Measurements from ENCODE around the gene INMT. TPM values are rescaled to one million over a fixed set of nuclear protein-coding genes. Genes with fewer than 3 reads are reported as not detected.

Gene INMT
- total and polyA plus RNA-seq, 2 donors = 0.94 to 2.5 TPM

DNA sequence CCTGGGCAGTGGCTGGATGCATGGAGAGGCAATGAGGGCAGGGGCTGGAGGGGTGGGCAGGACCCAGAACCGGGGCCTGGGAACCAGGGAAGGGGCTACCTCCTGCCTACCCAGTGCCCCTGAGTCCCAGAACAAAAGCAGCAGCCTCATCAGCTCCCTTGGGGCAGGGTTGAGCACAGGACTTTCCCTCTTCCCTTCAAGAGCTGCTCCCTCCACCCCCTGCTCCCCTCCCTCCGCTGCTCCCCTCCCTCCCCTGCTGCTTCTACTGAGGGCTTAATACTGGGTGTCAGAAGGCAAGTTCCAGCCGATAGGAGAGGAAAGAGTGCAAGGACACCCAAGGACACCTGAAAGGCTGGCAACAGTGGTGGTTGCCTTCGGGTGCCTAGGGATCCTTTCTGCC lies 28.2 kb upstream of the INMT start:
- Histone ChIP-seq H3K4me1 (ENCODE audit: control insufficient read depth in 2 of 2, insufficient read depth in 2 of 2, low read length in 2 of 2) (peaks cover 14 to 20% of the 10 kb centered on the region in 2 donors), H3K27ac (ENCODE audit: low read depth in 1 of 2, low read length in 1 of 2) (no peak overlapping the region), H3K27me3 (ENCODE audit: control insufficient read depth in 2 of 2, insufficient read depth in 1 of 2, low read length in 1 of 2) (no peaks in the 10 kb centered on the region), H3K4me3 (ENCODE audit: low read length in 2 of 2) (no peak overlapping the region), H3K9me3 (ENCODE audit: control insufficient read depth in 2 of 2, insufficient read depth in 1 of 2, low read length in 1 of 2) (peaks cover 0 to 7% of the 10 kb centered on the region in 2 donors), H3K36me3 (ENCODE audit: control insufficient read depth in 2 of 2, insufficient read depth in 2 of 2, low read length in 1 of 2) (no peaks in the 10 kb centered on the region)
- DNase-seq (ENCODE audit: low read depth in 6 of 9, low spot score in 9 of 9) = no peak
- 94% methylated on average over 4 of the region's 4 CpGs for WGBS

DNA sequence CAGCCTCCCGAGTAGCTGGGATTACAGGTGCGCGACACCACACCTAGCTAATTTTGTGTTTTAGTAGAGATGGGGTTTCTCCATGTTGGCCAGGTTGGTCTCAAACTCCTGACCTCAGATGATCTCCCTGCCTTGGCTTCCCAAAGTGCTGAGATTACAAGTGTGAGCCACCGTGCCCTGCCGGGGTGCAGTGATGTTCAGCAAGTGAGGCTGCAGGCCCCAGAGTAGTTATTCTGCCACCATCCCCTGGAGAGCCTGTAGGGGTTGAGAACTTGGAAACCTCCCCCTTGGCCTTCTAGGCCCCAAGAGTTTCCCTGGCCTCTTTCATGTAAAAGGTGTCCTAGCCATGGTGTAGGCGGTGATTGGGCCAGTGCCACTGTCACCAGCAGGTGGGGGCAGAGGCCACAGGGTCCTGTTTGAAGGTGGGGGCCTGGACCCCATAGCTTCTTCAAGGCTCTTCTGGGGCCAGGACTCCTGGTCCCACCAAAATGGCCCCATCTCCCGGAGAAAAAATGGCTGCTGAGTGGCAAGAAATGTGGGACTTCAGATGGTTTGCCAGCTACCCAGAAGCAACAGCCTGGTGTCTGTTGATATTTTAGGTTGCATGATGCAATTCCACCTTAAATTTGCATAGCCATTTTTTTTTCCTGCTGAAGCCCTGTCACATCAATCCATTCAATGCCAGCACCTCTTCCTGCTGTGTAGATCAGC lies 25.5 kb upstream of the INMT start:
- DNase-seq (ENCODE audit: low read depth in 6 of 9, low spot score in 9 of 9) = no peak
- 97% methylated on average over 7 of the region's 7 CpGs for WGBS
- Histone ChIP-seq H3K27ac (ENCODE audit: low read depth in 1 of 2, low read length in 1 of 2) (peak overlapping the region; percentile 11 to 52), H3K9me3 (ENCODE audit: control insufficient read depth in 2 of 2, insufficient read depth in 1 of 2, low read length in 1 of 2) (no peaks in the 10 kb centered on the region), H3K4me1 (ENCODE audit: control insufficient read depth in 2 of 2, insufficient read depth in 2 of 2, low read length in 2 of 2) (peaks cover 14 to 22% of the 10 kb centered on the region in 2 donors), H3K27me3 (ENCODE audit: control insufficient read depth in 2 of 2, insufficient read depth in 1 of 2, low read length in 1 of 2) (peaks cover 0 to 3% of the 10 kb centered on the region in 2 donors), H3K4me3 (ENCODE audit: low read length in 2 of 2) (peak overlapping the region in 1 of 2 donors; percentile 12), H3K36me3 (ENCODE audit: control insufficient read depth in 2 of 2, insufficient read depth in 2 of 2, low read length in 1 of 2) (no peaks in the 10 kb centered on the region)

DNA sequence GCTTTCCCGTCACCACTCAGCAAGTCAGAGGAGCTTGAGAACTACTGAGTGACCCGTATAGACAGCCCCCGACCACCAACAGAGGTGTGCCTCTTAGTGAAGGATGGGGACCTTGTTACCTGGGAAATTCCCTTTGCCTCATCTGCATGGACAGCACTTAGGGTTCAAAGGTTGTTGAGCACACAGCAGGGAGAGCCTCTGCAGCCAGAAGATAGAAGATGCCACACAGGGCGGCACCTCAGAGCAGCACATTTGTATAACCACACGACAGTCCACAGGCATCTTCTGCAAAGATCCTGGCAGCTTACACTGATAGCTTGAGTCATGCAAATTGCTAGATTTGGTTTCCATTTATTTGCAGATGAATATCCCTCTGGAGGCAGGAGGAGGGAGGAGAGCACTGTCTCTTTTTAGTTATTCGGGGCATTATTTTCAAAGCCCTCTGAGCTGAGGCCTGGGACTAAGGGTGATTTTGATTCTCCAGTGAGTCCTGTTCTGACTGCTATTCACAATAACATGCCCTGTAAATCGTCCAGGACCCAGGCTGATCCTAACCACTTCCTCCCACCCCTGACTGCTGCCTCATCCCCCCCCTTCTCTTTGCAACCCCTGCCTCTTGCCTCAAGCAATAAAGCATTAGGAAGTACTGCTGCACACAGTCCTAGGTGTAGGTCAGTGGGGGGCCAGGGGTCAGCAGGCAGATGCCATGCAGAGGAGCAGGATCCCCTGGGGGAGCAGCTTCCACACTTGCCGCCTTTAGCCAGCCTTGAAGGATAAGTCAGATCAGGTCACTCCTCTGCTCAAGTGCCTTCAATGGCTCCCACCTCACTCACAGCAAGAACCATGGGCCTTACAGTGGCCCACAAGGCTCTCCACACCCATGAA lies 24.6 kb upstream of the INMT start:
- Histone ChIP-seq H3K9me3 (ENCODE audit: control insufficient read depth in 2 of 2, insufficient read depth in 1 of 2, low read length in 1 of 2) (no peaks in the 10 kb centered on the region), H3K27me3 (ENCODE audit: control insufficient read depth in 2 of 2, insufficient read depth in 1 of 2, low read length in 1 of 2) (peaks cover 0 to 3% of the 10 kb centered on the region in 2 donors), H3K27ac (ENCODE audit: low read depth in 1 of 2, low read length in 1 of 2) (peak overlapping the region; percentile 11 to 52), H3K36me3 (ENCODE audit: control insufficient read depth in 2 of 2, insufficient read depth in 2 of 2, low read length in 1 of 2) (no peaks in the 10 kb centered on the region), H3K4me1 (ENCODE audit: control insufficient read depth in 2 of 2, insufficient read depth in 2 of 2, low read length in 2 of 2) (peaks cover 14 to 22% of the 10 kb centered on the region in 2 donors), H3K4me3 (ENCODE audit: low read length in 2 of 2) (peak overlapping the region in 1 of 2 donors; percentile 12)
- DNase-seq (ENCODE audit: low read depth in 6 of 9, low spot score in 9 of 9) = peak; percentile 45 to 90 (median 66)
- 41% methylated on average over 8 of the region's 8 CpGs for WGBS

DNA sequence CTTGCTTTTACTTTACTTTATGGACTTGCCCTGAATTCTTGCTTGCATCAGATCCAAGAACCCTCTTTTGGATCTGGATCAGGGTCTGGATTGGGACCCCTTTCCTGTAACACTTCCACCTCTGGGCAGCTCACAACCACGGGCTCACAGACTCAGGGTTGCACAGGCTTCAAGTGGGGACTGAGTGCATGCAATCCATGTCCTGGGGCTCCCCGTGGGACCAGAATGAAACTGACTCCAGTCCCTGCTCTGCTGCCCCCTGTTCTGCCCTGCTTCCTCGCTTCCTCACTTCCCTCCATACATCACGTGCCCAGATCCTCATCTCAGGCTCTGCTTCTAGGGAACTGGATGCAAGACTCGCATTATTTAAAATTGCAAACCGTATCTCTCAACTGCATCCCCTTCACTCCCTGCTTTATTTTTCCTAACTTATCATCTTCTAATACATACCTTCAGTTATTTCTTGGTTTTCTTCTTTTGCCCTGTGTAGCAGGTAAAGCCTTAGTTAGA lies 23.3 kb upstream of the INMT start:
- DNase-seq (ENCODE audit: low read depth in 6 of 9, low spot score in 9 of 9) = no peak
- WGBS = 93% methylated on average over 6 of the region's 6 CpGs
- Histone ChIP-seq H3K9me3 (ENCODE audit: control insufficient read depth in 2 of 2, insufficient read depth in 1 of 2, low read length in 1 of 2) (no peaks in the 10 kb centered on the region), H3K36me3 (ENCODE audit: control insufficient read depth in 2 of 2, insufficient read depth in 2 of 2, low read length in 1 of 2) (no peaks in the 10 kb centered on the region), H3K4me3 (ENCODE audit: low read length in 2 of 2) (no peak overlapping the region), H3K27me3 (ENCODE audit: control insufficient read depth in 2 of 2, insufficient read depth in 1 of 2, low read length in 1 of 2) (peaks cover 0 to 3% of the 10 kb centered on the region in 2 donors), H3K27ac (ENCODE audit: low read depth in 1 of 2, low read length in 1 of 2) (no peak overlapping the region), H3K4me1 (ENCODE audit: control insufficient read depth in 2 of 2, insufficient read depth in 2 of 2, low read length in 2 of 2) (peaks cover 14 to 22% of the 10 kb centered on the region in 2 donors)

DNA sequence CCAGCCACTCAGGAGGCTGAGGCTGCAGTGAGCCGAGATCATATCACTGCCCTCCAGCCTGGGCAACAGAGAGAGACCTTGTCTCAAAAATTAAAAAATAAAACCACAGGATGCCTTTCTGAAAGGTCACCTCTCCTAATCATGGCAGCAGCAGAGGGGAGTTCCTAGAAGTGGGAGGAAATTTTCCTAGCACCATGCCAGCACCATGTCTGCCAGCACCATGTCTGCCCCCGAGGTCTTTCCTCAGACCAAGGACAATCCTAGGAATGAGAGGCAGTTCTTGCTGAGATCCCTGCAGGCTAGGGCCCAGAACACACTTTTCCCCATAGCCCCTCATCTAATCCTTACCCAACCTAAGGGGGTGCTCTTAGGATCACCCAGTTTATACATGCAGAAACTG lies 22.3 kb upstream of the INMT start:
- Histone ChIP-seq H3K4me1 (ENCODE audit: control insufficient read depth in 2 of 2, insufficient read depth in 2 of 2, low read length in 2 of 2) (peaks cover 14 to 22% of the 10 kb centered on the region in 2 donors), H3K27ac (ENCODE audit: low read depth in 1 of 2, low read length in 1 of 2) (no peak overlapping the region), H3K4me3 (ENCODE audit: low read length in 2 of 2) (no peak overlapping the region), H3K9me3 (ENCODE audit: control insufficient read depth in 2 of 2, insufficient read depth in 1 of 2, low read length in 1 of 2) (no peaks in the 10 kb centered on the region), H3K27me3 (ENCODE audit: control insufficient read depth in 2 of 2, insufficient read depth in 1 of 2, low read length in 1 of 2) (peaks cover 0 to 3% of the 10 kb centered on the region in 2 donors), H3K36me3 (ENCODE audit: control insufficient read depth in 2 of 2, insufficient read depth in 2 of 2, low read length in 1 of 2) (no peaks in the 10 kb centered on the region)
- no peak for DNase-seq (ENCODE audit: low read depth in 6 of 9, low spot score in 9 of 9)
- WGBS = 96% methylated on average over 2 of the region's 2 CpGs

DNA sequence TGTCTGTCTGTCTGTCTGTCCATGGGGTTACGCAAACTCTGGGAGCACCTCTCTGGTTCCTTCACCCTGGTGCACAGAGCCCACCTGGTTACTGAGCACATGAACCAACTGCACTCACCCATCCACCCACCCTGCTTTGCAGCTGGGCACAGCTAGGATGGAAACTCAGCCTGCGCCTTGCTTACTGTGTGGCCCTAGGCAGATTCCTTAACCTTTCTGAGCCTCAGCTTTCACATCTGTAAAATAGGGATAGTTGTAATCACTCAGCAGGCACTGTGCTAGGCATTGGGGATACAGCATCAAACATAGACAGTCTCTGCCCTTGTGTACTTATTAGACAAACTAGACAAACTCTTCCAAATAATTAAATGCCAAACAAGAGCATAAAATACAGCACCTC lies 21.8 kb upstream of the INMT start:
- Histone ChIP-seq H3K4me3 (ENCODE audit: low read length in 2 of 2) (no peak overlapping the region), H3K9me3 (ENCODE audit: control insufficient read depth in 2 of 2, insufficient read depth in 1 of 2, low read length in 1 of 2) (no peaks in the 10 kb centered on the region), H3K27ac (ENCODE audit: low read depth in 1 of 2, low read length in 1 of 2) (no peak overlapping the region), H3K4me1 (ENCODE audit: control insufficient read depth in 2 of 2, insufficient read depth in 2 of 2, low read length in 2 of 2) (peaks cover 14 to 22% of the 10 kb centered on the region in 2 donors), H3K36me3 (ENCODE audit: control insufficient read depth in 2 of 2, insufficient read depth in 2 of 2, low read length in 1 of 2) (no peaks in the 10 kb centered on the region), H3K27me3 (ENCODE audit: control insufficient read depth in 2 of 2, insufficient read depth in 1 of 2, low read length in 1 of 2) (peaks cover 0 to 3% of the 10 kb centered on the region in 2 donors)
- DNase-seq (ENCODE audit: low read depth in 6 of 9, low spot score in 9 of 9) = no peak
- WGBS = 97% methylated on average over 2 of the region's 2 CpGs

DNA sequence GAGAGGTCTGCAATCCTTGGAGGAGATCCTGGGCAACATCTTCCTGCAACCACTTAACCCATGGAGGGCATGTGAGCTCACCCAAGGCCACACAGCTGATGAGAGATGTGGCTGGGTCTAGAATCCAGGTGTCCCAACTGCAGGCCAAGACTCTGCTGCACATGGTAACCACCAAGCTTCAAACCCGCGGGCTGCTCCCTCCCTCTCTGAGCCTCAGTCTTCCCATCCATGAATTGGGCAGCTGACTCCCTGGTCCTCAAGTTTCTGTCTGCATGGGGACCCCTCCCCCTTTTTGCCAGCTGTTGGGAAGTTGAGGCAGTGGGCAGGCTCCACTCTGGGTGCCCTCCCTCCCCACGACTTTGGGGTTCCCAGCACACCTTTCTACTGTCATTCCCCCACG lies 20.9 kb upstream of the INMT start:
- Histone ChIP-seq H3K36me3 (ENCODE audit: control insufficient read depth in 2 of 2, insufficient read depth in 2 of 2, low read length in 1 of 2) (no peaks in the 10 kb centered on the region), H3K4me1 (ENCODE audit: control insufficient read depth in 2 of 2, insufficient read depth in 2 of 2, low read length in 2 of 2) (peaks cover 14 to 22% of the 10 kb centered on the region in 2 donors), H3K27ac (ENCODE audit: low read depth in 1 of 2, low read length in 1 of 2) (no peak overlapping the region), H3K4me3 (ENCODE audit: low read length in 2 of 2) (no peak overlapping the region), H3K9me3 (ENCODE audit: control insufficient read depth in 2 of 2, insufficient read depth in 1 of 2, low read length in 1 of 2) (no peaks in the 10 kb centered on the region), H3K27me3 (ENCODE audit: control insufficient read depth in 2 of 2, insufficient read depth in 1 of 2, low read length in 1 of 2) (peaks cover 0 to 3% of the 10 kb centered on the region in 2 donors)
- 92% methylated on average over 4 of the region's 4 CpGs for WGBS
- no peak for DNase-seq (ENCODE audit: low read depth in 6 of 9, low spot score in 9 of 9)

DNA sequence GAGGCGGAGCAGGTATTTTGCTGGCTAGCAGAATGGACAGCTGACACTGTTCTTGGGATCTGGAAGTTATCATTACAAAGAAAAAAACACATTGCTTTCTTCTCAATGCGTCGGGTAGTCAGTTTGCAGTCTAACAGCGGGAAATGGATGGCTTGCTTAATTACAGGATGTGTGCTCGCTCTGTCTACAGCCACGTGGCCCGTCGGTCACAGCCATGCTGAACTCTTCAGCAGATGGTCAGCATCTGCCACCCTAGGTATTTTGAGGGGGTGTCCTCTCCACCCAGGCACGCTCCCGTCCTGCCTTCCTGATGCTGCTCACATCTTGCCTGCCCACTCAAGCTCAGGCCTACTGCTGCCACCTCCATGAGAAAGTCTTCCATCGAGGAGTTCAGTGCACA lies 20.4 kb upstream of the INMT start:
- H3K4me1 ChIP-seq (ENCODE audit: control insufficient read depth in 2 of 2, insufficient read depth in 2 of 2, low read length in 2 of 2) = peaks cover 12 to 18% of the 10 kb centered on the region in 2 donors
- 80% methylated on average over 11 of the region's 11 CpGs for WGBS
- DNase-seq (ENCODE audit: low read depth in 6 of 9, low spot score in 9 of 9) = no peak
- no peak overlapping the region for H3K4me3 ChIP-seq (ENCODE audit: low read length in 2 of 2)
- H3K9me3 ChIP-seq (ENCODE audit: control insufficient read depth in 2 of 2, insufficient read depth in 1 of 2, low read length in 1 of 2) = no peaks in the 10 kb centered on the region
- H3K27ac ChIP-seq (ENCODE audit: low read depth in 1 of 2, low read length in 1 of 2) = no peak overlapping the region
- H3K36me3 ChIP-seq (ENCODE audit: control insufficient read depth in 2 of 2, insufficient read depth in 2 of 2, low read length in 1 of 2) = no peaks in the 10 kb centered on the region
- peaks cover 0 to 3% of the 10 kb centered on the region in 2 donors for H3K27me3 ChIP-seq (ENCODE audit: control insufficient read depth in 2 of 2, insufficient read depth in 1 of 2, low read length in 1 of 2)

DNA sequence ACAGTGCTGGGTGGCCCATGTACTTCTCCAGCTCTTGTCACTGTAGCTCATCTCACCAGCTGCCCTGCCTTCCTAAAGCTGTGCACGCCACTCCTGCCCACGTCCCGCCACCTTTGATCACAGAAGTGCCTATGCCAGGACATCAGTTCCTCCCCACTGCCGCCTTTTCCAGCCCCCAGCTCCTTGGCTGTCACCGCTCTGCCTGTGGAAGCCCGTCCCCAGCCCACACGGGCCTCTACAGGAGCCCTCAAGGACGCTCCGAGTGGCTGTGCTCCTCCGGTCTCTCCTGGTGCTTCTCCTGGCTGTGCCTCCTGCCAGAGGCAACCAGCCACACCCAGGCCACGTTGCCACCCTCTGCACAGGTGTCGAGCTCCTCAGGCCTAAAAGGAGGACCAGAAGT lies 19.3 kb upstream of the INMT start:
- Histone ChIP-seq H3K36me3 (ENCODE audit: control insufficient read depth in 2 of 2, insufficient read depth in 2 of 2, low read length in 1 of 2) (no peaks in the 10 kb centered on the region), H3K4me3 (ENCODE audit: low read length in 2 of 2) (no peak overlapping the region), H3K4me1 (ENCODE audit: control insufficient read depth in 2 of 2, insufficient read depth in 2 of 2, low read length in 2 of 2) (peaks cover 4 to 7% of the 10 kb centered on the region in 2 donors), H3K27me3 (ENCODE audit: control insufficient read depth in 2 of 2, insufficient read depth in 1 of 2, low read length in 1 of 2) (peaks cover 0 to 3% of the 10 kb centered on the region in 2 donors), H3K27ac (ENCODE audit: low read depth in 1 of 2, low read length in 1 of 2) (no peak overlapping the region), H3K9me3 (ENCODE audit: control insufficient read depth in 2 of 2, insufficient read depth in 1 of 2, low read length in 1 of 2) (no peaks in the 10 kb centered on the region)
- WGBS = 93% methylated on average over 12 of the region's 12 CpGs
- DNase-seq (ENCODE audit: low read depth in 6 of 9, low spot score in 9 of 9) = no peak

All from thymus (tissue), 11 donors.